NCI-H748 (cell line): ENCODE results near the gene SLC16A10.
"Not testable (repeated sequence)": the region's sequence is repeated elsewhere in the genome, so short reads cannot be mapped to it uniquely, and the experiment has no call there.

Experiments used
- DNase-seq: peaks from one replicate; lab custom pipeline; 2025; ENCODE audit not compliant: unreplicated experiment; lab: John Stamatoyannopoulos, UW

Gene SLC16A10

DNA sequence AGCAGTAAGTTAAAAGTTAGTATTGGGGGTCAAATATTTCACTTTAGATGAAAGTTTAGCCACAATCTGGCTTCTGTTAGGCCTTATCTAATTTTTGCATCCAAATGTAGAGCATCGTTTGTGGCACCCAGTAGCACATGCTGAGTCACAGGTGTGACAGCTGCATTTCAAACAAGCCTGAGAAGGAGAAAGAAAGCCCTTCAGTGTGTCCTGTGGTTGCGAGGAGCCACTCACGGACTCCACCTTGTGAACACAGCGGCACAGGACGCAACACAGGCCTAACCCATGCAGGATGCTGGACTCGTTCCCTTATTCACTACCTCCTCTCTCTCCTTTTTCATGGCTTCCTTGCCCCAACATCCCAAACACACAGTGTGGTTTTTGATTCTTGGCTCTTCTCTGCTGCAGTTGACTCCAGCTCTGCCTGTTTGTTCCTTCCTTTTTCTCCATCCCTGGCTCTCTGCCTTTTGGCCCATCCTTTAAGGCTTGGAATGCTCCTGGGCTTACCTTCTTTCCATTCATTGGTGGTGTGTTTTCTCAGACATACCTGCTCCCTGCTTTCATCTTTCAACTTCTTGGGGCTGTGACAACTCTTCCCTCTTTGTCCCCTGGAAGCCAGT, 124.2 kb downstream of the SLC16A10 start:
- no peak for DNase-seq

DNA sequence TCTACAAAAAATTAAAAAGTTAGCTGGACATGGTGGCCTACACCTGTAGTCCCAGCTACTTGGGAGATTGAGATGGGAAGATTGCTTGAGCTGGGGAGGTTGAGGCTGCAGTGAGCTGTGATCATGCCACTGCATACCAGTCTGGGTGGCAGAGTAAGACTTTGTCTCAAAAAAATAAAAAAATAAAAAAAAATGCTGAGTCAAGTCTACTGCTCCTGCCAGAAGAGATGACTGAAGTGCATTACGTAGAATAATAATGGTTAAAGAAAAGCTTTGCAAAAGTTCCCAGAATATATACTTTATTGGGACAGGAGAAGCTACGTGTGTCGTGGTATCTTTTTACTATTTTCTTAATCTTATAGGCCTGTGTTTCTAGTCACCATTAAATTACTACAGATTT, 125.3 kb downstream of the SLC16A10 start:
- DNase-seq, result no peak

DNA sequence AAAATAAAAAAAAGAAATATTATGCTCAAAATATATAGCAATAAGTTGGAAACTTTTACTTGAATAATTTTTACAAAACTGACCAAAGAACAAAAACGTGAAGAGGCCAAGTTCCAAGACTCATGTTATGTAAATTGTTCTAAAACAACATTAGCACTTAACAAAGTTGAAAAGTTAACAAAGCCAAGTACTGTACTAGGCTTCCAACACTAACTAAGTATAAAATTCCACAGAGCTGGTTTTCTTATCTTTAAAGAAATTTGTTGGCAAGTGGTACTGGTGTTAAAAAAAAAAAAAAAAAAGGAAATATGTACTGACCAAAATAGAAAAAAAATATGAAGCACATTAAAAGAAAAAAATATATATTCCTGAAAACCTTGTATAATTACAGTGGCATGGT, 127.8 kb downstream of the SLC16A10 start:
- DNase-seq, result no peak

DNA sequence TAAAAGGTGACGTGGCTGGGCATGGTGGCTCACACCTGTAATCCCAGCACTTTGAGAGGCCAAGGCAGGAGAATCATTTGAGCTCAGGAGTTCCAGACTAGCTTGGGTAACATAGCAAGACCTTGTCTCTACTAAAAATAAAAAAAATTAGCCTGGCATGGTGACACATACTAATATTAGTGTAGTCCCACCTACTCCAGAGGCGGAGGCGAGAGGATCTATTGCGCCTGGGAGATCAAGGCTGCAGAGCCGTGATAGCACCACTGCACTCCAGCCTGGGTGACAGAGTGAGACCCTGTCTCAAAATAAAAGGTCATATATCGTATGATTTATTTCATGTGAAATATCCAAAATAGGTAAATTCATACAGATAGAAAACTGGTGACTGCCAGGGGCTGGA, 132.5 kb downstream of the SLC16A10 start:
- no peak for DNase-seq

GRCh38 chr6:111220383-111221031, 133.2 kb downstream of the SLC16A10 start:
- no peak for DNase-seq

DNA sequence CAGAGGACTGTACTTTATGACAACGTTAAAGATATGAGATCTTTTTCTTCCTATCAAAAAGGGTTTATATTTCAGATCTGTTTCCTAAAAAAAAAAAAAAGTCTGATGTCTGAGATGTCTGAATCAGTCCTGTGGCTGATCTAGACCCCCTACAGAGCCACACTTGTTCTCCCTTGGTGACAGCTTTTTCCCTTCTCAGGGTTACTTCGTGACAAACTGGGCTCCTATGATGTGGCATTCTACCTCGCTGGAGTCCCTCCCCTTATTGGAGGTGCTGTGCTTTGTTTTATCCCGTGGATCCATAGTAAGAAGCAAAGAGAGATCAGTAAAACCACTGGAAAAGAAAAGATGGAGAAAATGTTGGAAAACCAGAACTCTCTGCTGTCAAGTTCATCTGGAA, 134.5 kb downstream of the SLC16A10 start:
- DNase-seq, result no peak

DNA sequence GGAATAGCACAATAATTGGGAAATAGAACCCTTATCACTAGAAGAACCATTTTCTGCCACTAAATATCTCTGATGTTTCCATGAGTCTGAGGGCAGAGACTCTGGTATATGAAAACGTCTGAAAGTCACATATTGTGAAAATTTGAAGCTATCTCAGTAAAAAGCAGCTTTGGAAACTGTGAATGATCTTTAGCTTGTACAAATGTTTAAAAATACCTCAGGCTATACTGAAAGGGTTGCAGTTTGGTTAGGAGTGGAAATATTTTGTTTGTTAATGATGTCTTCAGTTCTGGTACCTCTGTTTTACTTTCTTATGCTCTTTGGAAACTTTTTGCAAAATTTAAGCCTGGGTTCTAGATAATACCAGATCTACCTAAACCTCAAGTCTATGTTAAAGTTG, 135.0 kb downstream of the SLC16A10 start:
- DNase-seq, result no peak

DNA sequence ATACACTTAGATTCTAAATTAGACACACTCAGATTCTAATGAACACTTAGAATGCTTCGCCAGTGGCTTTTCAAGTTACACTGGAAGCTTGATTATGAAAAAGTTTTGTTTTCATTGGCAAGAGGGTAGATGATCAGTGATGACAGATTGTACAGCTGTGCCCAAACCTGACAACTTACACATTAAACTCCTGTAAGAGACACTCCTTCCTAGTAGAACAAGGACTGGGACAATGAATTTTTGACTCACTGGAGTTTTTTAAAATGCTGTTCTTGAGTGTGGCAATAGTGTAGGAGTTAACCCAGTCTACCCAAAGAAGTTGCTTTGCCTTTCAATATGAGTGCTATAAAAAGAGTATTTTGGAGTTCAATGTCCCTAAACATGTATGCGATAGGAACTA, 140.8 kb downstream of the SLC16A10 start:
- DNase-seq, result no peak

- no peak for DNase-seq
These were observed 143.2 kb downstream of the SLC16A10 start for GRCh38 chr6:111230351-111231089.

GRCh38 chr6:111231090-111231459, 143.8 kb downstream of the SLC16A10 start:
- no peak for DNase-seq

DNA sequence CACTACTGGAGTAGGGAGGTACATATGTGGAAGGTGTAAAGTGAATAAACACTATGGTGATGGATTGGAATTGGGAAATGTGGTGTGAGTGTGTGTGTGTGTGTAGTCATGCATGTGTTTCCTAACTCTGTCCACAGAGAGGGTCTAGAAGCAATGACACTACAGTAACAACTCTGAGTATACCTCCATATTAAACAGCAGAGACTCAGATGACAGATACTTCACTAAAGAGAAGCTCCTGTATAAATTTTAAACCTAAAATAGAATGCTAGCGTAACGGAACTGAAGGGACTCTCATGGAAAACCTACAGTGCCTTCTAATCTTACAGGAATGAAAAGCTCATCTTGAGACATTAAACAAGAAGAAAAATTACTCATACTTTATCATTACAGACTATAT, 150.5 kb downstream of the SLC16A10 start:
- DNase-seq, result no peak

GRCh38 chr6:111238464-111239119, 151.3 kb downstream of the SLC16A10 start:
- no peak for DNase-seq

DNA sequence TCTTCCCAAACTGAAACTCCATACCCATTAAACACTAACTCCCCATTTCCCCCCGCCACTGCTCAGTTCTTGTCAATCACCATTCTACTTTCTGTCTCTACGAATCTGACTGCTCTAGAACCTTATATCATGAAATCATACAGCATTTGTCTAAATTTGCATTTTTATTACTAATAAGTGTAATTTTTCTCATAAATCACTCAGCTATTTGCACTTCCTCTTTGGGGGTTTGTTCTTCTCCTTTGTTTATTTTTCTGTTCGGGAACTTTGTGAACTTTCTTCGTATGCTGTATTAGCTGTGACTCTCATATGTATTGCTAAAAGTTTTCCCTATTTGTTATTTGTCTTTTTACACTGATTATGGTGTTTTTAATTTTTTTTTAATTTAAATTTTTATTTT, 152.2 kb downstream of the SLC16A10 start:
- DNase-seq, result no peak

- no peak for DNase-seq
These were observed 155.1 kb downstream of the SLC16A10 start for GRCh38 chr6:111242452-111242851.

- no peak for DNase-seq
These were observed 155.8 kb downstream of the SLC16A10 start for GRCh38 chr6:111243095-111243494.

DNA sequence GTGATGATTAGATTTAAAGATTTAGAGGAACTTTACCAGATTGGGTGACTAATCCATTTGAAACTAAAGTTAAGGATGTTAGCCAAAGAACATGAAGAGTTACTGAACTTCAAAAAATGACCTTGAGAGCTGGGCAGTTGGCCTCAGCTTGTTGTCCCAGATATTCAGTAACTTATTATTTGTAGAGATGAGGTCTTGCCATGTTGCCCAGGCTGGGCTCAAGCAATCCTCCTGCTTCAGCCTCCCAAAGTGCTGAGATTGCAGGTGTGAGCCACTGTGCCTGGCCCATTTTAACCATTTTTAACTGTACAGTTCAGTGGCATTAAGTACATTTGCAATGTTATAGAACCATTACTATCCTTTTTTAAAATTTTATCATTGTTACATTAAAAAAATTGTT, 161.5 kb downstream of the SLC16A10 start:
- no peak for DNase-seq

DNA sequence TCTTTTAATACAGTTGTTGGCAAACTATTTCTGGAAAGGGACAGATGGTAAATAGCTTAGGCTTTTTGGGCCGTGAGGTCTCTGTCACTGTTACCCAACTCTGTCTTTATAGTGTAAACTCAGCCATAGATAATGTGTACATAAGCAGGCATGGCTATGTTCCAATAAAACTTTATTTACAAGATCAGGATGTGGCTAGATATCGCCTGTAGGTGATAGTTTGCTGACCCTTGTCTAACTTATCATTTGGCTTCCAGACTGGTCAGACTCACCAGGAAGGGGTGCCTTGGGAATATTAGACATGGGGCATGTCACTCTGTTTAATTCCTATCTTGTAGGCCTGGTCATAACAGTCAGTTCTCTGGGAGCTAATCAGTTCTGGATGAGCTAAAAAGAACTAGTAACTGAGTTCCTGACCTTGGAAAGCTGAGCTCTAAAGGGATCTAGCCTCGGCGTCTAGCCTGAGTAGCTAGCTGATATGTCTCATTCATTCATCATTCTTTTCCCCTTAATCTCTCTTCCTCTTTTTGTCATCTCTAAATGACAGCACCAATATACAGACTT, 163.6 kb downstream of the SLC16A10 start:
- DNase-seq, result no peak

DNA sequence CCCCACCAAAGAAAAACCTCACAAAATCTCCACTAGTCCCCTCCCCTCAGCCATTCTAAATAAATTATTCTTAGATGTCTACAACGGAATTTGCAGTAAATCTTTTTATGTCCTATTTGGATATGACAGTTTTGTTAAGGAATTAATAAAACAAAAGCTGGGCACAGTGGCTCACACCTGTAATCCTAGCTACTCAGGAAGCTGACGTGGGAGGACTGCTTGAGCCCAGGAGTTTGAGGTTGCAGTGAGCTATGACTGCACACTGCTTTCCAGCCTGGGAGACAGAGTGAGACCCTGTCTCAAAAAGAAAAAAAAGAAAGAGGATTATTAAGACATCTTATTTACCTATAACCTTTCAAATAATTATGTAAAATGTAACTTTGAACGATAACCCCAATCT, 165.4 kb downstream of the SLC16A10 start:
- DNase-seq, result no peak

DNA sequence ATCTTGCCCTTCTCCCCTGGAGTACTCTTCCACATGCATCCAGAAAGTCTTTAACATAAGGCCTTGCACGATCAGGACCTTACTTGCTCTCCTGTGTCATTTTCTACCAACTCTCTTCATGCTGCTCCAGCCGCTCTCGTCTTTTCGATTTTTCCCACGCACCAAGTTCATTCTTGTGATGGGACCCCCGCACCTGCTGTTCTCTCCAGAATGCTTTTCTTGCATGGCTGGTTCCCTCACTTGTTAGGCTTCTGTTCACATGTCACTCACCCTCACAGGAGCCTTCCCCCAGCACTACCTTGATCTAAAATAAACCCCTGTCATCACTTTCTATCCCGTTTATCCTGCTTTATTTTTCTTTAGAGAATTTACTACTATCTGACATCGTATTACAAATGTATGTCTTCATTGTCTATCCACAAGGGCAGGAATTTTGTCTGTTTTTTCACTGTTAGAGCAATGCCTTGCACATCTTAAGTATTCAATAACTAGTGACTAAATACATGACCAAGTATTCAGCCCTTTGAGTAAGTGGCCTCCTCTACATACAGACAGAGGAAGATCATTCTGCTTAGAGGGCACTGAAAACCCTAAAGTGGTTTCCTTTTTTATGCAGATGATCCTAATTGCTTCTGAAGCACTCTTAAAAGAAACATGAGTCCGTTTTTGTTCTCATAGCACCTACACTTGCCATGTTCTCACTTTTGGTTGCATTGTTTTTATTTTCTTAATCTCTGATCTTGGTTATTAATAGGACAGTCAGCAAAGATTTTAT, 166.9 kb downstream of the SLC16A10 start:
- no peak for DNase-seq

- no peak for DNase-seq
These were observed 167.5 kb downstream of the SLC16A10 start for GRCh38 chr6:111254779-111255166.

DNA sequence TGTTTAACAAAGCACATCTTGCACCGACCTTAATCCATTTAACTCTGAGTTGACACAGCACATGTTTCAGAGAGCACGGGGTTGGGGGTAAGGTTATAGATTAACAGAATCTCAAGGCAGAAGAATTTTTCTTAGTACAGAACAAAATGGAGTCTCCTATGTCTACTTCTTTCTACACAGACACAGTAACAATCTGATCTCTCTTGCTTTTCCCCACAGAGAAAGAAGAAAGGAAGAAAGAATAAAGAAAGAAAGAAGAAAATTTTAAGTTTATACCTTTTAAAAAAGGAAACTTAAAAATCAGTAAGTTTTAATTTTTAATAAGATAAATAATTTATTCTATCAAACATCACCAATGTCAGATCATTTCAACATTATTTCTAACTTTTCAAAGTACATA, 168.5 kb downstream of the SLC16A10 start:
- DNase-seq, result not testable (repeated sequence)
